Cardiac muscle cell (in vitro differentiated cells and primary cell): ENCODE measurements around the gene CDH2. TPM values are rescaled to one million over a fixed set of nuclear protein-coding genes. Genes with fewer than 3 reads are reported as not detected.

Experiments used
- DNase-seq, 2 donors: peaks; one replicate each; pipeline versions ENCODE4 v3.0.0 to v3.0.0-alpha.2; 2010 to 2017; ENCODE audit warnings: low read depth in 1 of 2, low spot score in 1 of 2
- H3K27ac ChIP-seq: fragments of 200-600 bp; sonication (generic); 2 replicates; pipeline ENCODE4 v1.5.1; 2016
- H3K27me3 ChIP-seq: fragments of 200-600 bp; sonication (generic); 2 replicates; pipeline ENCODE4 v1.6.0; 2016; ENCODE audit warnings: control low read depth
- H3K36me3 ChIP-seq: fragments of 200-600 bp; sonication (generic); 2 replicates; pipeline ENCODE4 v1.5.1; 2016; ENCODE audit warnings: control low read depth
- H3K4me1 ChIP-seq: fragments of 200-600 bp; sonication (generic); 2 replicates; pipeline ENCODE4 v1.8.1; 2017; ENCODE audit warnings: low read depth, mild to moderate bottlenecking, mixed run types
- H3K4me3 ChIP-seq: fragments of 200-600 bp; sonication (generic); 2 replicates; pipeline ENCODE4 v1.5.1; 2016; ENCODE audit warnings: mild to moderate bottlenecking
- H3K9me3 ChIP-seq: fragments of 200-600 bp; sonication (generic); 2 replicates; pipeline ENCODE4 v1.5.1; 2017; ENCODE audit warnings: low read depth, mild to moderate bottlenecking, control low read depth
- CTCF ChIP-seq: IDR thresholded peaks from 2 replicates; pipeline ENCODE4 v1.5.1; 2012; ENCODE audit warnings: low read depth, mild to moderate bottlenecking, low read length
- polyA plus RNA-seq: library from polyadenylated mRNA; unstranded; fragments of >200 nt; fragmentation: Nextera tagmentation; extraction: Ambion mirVana; gene quantifications from 2 replicates; pipeline ENCODE4 v1.2.1, GENCODE V29; 2016
- total RNA-seq: library from RNA; depleted of rRNA; stranded (reverse); fragments of >200 nt; gene quantifications from 2 replicates; pipeline ENCODE4 v1.2.3, GENCODE V29; 2016

Gene CDH2
- total and polyA plus RNA-seq, 2 experiments from 2014 or later = 267 to 324 TPM

GRCh38 chr18:27948986-27949385 is 227.9 kb downstream of the CDH2 start:
- Histone ChIP-seq H3K4me1 (peaks cover 21% of the 10 kb centered on the region), H3K27ac (peak overlapping the region; percentile 64), H3K27me3 (no peaks in the 10 kb centered on the region), H3K9me3 (no peaks in the 10 kb centered on the region), H3K4me3 (no peak overlapping the region), H3K36me3 (peaks cover 16% of the 10 kb centered on the region)
- DNase-seq = no peak
- no peak for TF ChIP-seq CTCF

GRCh38 chr18:27942706-27943105 is 234.2 kb downstream of the CDH2 start:
- Histone ChIP-seq H3K4me3 (no peak overlapping the region), H3K27me3 (no peaks in the 10 kb centered on the region), H3K36me3 (no peaks in the 10 kb centered on the region), H3K9me3 (no peaks in the 10 kb centered on the region), H3K4me1 (peaks cover 8% of the 10 kb centered on the region), H3K27ac (peak overlapping the region; percentile 5)
- TF ChIP-seq CTCF = no peak
- DNase-seq = peak in 1 of 2 donors; percentile 62

- H3K4me3 ChIP-seq = no peak overlapping the region
- TF ChIP-seq CTCF = no peak
- DNase-seq = no peak
- H3K9me3 ChIP-seq = no peaks in the 10 kb centered on the region
- H3K27me3 ChIP-seq = no peaks in the 10 kb centered on the region
- H3K36me3 ChIP-seq = no peaks in the 10 kb centered on the region
- H3K27ac ChIP-seq = no peak overlapping the region
- H3K4me1 ChIP-seq = peaks cover 6% of the 10 kb centered on the region
These were observed 245.4 kb downstream of the CDH2 start for GRCh38 chr18:27931535-27931934.

GRCh38 chr18:27922780-27923179 is 254.2 kb downstream of the CDH2 start:
- Histone ChIP-seq H3K36me3 (no peaks in the 10 kb centered on the region), H3K9me3 (no peaks in the 10 kb centered on the region), H3K27me3 (no peaks in the 10 kb centered on the region), H3K27ac (no peak overlapping the region), H3K4me3 (no peak overlapping the region), H3K4me1 (no peaks in the 10 kb centered on the region)
- DNase-seq = no peak
- TF ChIP-seq CTCF = no peak

GRCh38 chr18:27921904-27922751 is 254.8 kb downstream of the CDH2 start:
- H3K27ac ChIP-seq = peak overlapping the region; percentile 5
- no peaks in the 10 kb centered on the region for H3K4me1 ChIP-seq
- TF ChIP-seq CTCF = no peak
- H3K36me3 ChIP-seq = no peaks in the 10 kb centered on the region
- no peaks in the 10 kb centered on the region for H3K27me3 ChIP-seq
- DNase-seq = peak; percentile 27 to 69
- no peak overlapping the region for H3K4me3 ChIP-seq
- no peaks in the 10 kb centered on the region for H3K9me3 ChIP-seq
